ENCODE results near the gene SLC25A25. TPM values are rescaled to one million over a fixed set of nuclear protein-coding genes. Genes with fewer than 3 reads are reported as not detected.
A peak's percentile ranks its signal among the peaks of the same experiment; 100 is the strongest.

SLC25A25 gene
- total RNA-seq, 6 experiments from 2014 or later = 21.2 to 81.5 (median 53.3) TPM

GRCh38 chr9:128117613-128118471 is 49.8 kb downstream of the SLC25A25 start:
- H3K9me3 ChIP-seq = no peaks in the 10 kb centered on the region
- intact Hi-C loops (cut with DNase I) = no loop called here
- no peaks in the 10 kb centered on the region for H3K27me3 ChIP-seq
- H3K36me3 ChIP-seq = peaks cover 0 to 12% (median 6%) of the 10 kb centered on the region in 4 donors
- peaks cover 0 to 30% (median 16%) of the 10 kb centered on the region in 4 donors for H3K4me1 ChIP-seq
- H3K4me3 ChIP-seq = no peak overlapping the region
- DNase-seq (peak; percentile 92 to 96 (median 94)), ATAC-seq (peak; percentile 67 to 80 (median 68))
- TF ChIP-seq CTCF (IDR thresholded peaks at IDR 0.05) = peak; percentile 100
- no peak for TF ChIP-seq POLR2A (IDR thresholded peaks at IDR 0.05)
- H3K27ac ChIP-seq = peak overlapping the region in 2 of 3 donors; percentile 94 to 96
- WGBS (ENCODE audit: insufficient coverage, low coverage, low lambda C conversion rate, missing lambda C conversion rate) = 17% methylated on average over 15 of the region's 27 CpGs

- H3K27ac ChIP-seq = no peak overlapping the region
- H3K4me3 ChIP-seq = no peak overlapping the region
- TF ChIP-seq CTCF (IDR thresholded peaks at IDR 0.05) (no peak), POLR2A (IDR thresholded peaks at IDR 0.05) (no peak)
- no peaks in the 10 kb centered on the region for H3K9me3 ChIP-seq
- intact Hi-C loops (cut with DNase I) = no loop called here
- 32% methylated on average over 3 of the region's 3 CpGs for WGBS (ENCODE audit: insufficient coverage, low coverage, low lambda C conversion rate, missing lambda C conversion rate)
- DNase-seq (peak in 2 of 3 donors; percentile 22 to 29), ATAC-seq (no peak)
- peaks cover 0 to 15% (median 7%) of the 10 kb centered on the region in 4 donors for H3K36me3 ChIP-seq
- H3K4me1 ChIP-seq = peaks cover 0 to 30% (median 16%) of the 10 kb centered on the region in 4 donors
- H3K27me3 ChIP-seq = no peaks in the 10 kb centered on the region
Measured at GRCh38 chr9:128118472-128118857, 50.4 kb downstream of the SLC25A25 start.

GRCh38 chr9:128118971-128119665 is 51.1 kb downstream of the SLC25A25 start:
- TF ChIP-seq CTCF (IDR thresholded peaks at IDR 0.05) = no peak
- no peak for TF ChIP-seq POLR2A (IDR thresholded peaks at IDR 0.05)
- H3K36me3 ChIP-seq = peaks cover 0 to 21% (median 8%) of the 10 kb centered on the region in 4 donors
- DNase-seq (peak in 2 of 3 donors; percentile 43 to 46), ATAC-seq (no peak)
- intact Hi-C loops (cut with DNase I) = no loop called here
- no peak overlapping the region for H3K27ac ChIP-seq
- no peaks in the 10 kb centered on the region for H3K27me3 ChIP-seq
- peaks cover 0 to 28% (median 16%) of the 10 kb centered on the region in 4 donors for H3K4me1 ChIP-seq
- H3K9me3 ChIP-seq = no peaks in the 10 kb centered on the region
- H3K4me3 ChIP-seq = no peak overlapping the region
- WGBS (ENCODE audit: insufficient coverage, low coverage, low lambda C conversion rate, missing lambda C conversion rate) = 60% methylated on average over 5 of the region's 15 CpGs

- H3K27me3 ChIP-seq = no peaks in the 10 kb centered on the region
- no peak overlapping the region for H3K27ac ChIP-seq
- H3K4me3 ChIP-seq = no peak overlapping the region
- peak; percentile 22 to 56 (median 41) for DNase-seq
- no peak for ATAC-seq
- H3K4me1 ChIP-seq = peaks cover 0 to 20% (median 11%) of the 10 kb centered on the region in 4 donors
- H3K9me3 ChIP-seq = no peaks in the 10 kb centered on the region
- TF ChIP-seq POLR2A (IDR thresholded peaks at IDR 0.05) = no peak
- TF ChIP-seq CTCF (IDR thresholded peaks at IDR 0.05) = no peak
- intact Hi-C loops (cut with DNase I) = no loop called here
- peaks cover 0 to 22% (median 8%) of the 10 kb centered on the region in 4 donors for H3K36me3 ChIP-seq
- WGBS (ENCODE audit: insufficient coverage, low coverage, low lambda C conversion rate, missing lambda C conversion rate) = no CpG with 5 or more reads among the region's 20 CpGs
Measured at GRCh38 chr9:128120061-128120740, 52.2 kb downstream of the SLC25A25 start.

Measured in right lobe of liver (tissue), 6 donors.